Mucosa of descending colon (tissue), 3 donors: ENCODE measurements around the gene TAF4B. TPM values are rescaled to one million over a fixed set of nuclear protein-coding genes. Genes with fewer than 3 reads are reported as not detected.
"Not testable (repeated sequence)": the region's sequence is repeated elsewhere in the genome, so short reads cannot be mapped to it uniquely, and the experiment has no call there.

Source experiments
- ATAC-seq: fragments of 200-7000 bp; cut with Tn5 transposase; one replicate; pipeline ENCODE4 v1.9.1; 2020; ENCODE audit warnings: mild to moderate bottlenecking, moderate library complexity
- DNase-seq, 3 donors: peaks; one replicate each; pipeline ENCODE4 v3.0.0-alpha.2; 2020
- H3K36me3 ChIP-seq: fragments of 200-600 bp; one replicate; pipeline ENCODE4 v1.8.0; 2021; ENCODE audit warnings: low read depth, mild to moderate bottlenecking
- H3K4me1 ChIP-seq: fragments of 200-600 bp; one replicate; pipeline ENCODE4 v1.8.0; 2021; ENCODE audit warnings: low read depth, mild to moderate bottlenecking
- H3K4me3 ChIP-seq: fragments of 200-600 bp; one replicate; pipeline ENCODE4 v1.8.0; 2021; ENCODE audit warnings: mild to moderate bottlenecking
- H3K9me3 ChIP-seq: fragments of 200-600 bp; one replicate; pipeline ENCODE4 v1.8.0; 2021; ENCODE audit warnings: mild to moderate bottlenecking
- CTCF ChIP-seq: fragments of 200-600 bp; IDR thresholded peaks from one replicate; pipeline ENCODE4 v1.8.0; 2022; ENCODE audit warnings: antibody characterized with exemption, mild to moderate bottlenecking
- intact Hi-C, 2 donors: fragments of 100-400 bp; cut with DNase I in 1 of 2; cut with micrococcal nuclease in 1 of 2; formaldehyde crosslinking; loops; one replicate each; pipeline versions ENCODE4 v1.11.0 to v1.11.1; 2022; cut with DNase I, micrococcal nuclease
- total RNA-seq, 3 donors: library from RNA; stranded (reverse); fragmentation: NEBNext Ultra II Directional in 2 of 3; extraction: Animal tissue kit (Norgen Biotek cat#: 25700) in 2 of 3; gene quantifications; one replicate each; pipeline versions ENCODE4 v1.2.1 to v1.2.4, GENCODE V29; 2021 to 2023
- donor health status: DM: no; HTN: no; CAD: no; lungs with moderate emphysema.
- donor health status: DM: no; HTN: no; CAD: no.
- donor health status: DM: no; HTN: yes; CAD: no.

Gene TAF4B
- total RNA-seq, 3 donors from 2014 or later, result 3.4 to 4.1 (median 3.8) TPM

DNA sequence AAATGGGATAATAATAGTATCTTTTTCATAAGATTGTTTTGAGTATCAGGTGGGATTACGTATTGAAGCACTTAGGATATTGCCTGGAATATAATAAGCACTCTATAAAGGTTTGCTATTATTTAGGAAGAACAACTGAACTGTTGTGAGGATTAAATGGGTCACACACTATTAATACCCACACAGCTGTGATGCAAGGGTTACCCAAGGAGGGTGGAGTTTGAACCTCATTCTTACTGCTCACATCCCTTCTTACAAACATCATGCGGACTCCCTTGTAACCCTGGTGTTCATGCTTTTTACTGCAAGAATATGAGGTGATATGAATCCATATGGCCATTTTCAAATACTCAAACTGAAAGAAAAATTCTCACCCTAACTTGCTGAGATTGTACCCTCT is 208.6 kb downstream of the TAF4B start:
- no peak for ATAC-seq
- Histone ChIP-seq H3K4me1 (no peaks in the 10 kb centered on the region), H3K4me3 (no peak overlapping the region), H3K36me3 (no peaks in the 10 kb centered on the region), H3K9me3 (no peaks in the 10 kb centered on the region)
- TF ChIP-seq CTCF, result no peak
- no peak for DNase-seq
- intact Hi-C loops, result no loop called here

DNA sequence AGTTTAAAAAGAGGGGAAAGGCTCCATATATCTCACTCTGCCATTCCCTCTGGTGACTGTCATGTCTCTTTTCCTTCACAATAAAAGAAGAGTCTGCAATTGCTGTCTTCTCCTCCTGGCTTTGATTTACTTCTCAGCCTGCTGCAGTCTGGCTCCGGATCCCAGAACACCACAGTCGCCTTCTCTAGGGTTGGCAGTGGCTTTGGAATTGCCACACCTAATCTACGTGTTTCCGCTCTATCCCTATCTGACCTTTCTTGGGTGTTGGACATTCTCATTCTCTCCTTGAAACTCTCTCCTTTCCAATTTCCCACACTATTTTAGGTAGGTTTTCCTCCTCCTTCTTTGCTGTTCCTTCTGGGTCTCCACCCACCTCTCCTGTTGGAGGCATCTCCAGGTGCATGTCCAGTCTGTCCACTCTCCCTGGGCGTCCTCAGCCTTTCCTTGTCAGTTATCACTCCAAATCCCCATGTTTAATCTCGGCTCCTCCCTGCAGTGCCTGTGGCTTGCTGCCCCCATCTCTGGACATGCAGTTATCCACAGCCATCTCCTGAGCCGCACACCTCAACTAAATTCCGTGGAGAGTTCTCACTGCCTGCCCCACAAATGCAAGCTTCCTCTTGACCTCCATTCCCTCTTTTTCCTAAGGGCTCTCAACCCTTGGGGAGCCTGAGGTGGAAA is 209.3 kb downstream of the TAF4B start:
- no peak overlapping the region for H3K4me3 ChIP-seq
- DNase-seq (no peak), ATAC-seq (no peak)
- H3K36me3 ChIP-seq, result no peaks in the 10 kb centered on the region
- intact Hi-C loops, result no loop called here
- H3K9me3 ChIP-seq, result no peaks in the 10 kb centered on the region
- H3K4me1 ChIP-seq, result no peaks in the 10 kb centered on the region
- TF ChIP-seq CTCF, result no peak

DNA sequence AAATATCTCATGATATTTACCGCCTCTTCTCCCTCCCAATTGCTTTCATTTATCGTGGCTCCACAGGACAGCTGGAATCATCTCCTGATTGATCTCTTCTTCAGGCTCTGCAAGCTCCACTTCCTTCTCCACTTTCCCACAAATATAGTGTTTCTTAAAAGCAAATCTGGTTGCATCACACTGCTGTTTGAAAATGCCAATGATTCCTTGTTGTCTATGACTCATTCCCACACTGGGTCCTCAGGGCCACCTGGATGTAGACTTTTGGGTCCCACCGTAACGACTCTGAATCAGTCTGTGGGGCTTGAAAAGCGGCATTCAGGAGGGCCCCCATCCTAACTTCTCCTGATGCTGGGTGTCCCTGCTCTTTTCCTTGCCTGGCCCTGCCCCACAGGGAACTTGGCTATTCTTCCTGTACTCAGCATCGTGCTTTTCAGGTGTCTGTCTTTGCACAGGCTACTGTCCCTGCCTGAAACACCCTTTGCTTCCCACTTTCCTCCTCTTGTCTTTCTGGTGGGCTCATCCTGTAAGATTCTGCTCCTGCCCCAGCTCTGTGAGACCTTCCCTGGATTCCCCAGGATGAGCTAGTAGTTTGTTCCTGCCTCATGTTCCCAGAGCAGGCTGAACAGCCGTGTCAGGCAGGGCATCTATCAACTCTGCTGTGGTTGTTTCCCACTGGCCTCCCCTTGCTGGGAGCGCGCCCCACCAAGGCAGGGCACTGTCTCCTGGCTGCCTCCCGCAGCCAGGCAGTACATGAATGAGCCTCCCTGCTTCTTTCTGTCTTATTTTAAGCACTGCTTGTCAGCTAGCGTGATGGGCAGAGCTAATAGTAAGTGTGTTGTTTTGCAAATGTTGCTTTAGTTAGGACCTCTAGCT is 210.2 kb downstream of the TAF4B start:
- DNase-seq, result no peak
- TF ChIP-seq CTCF, result no peak
- no peaks in the 10 kb centered on the region for H3K36me3 ChIP-seq
- H3K4me3 ChIP-seq, result no peak overlapping the region
- intact Hi-C loops, result no loop called here
- no peak for ATAC-seq
- no peaks in the 10 kb centered on the region for H3K4me1 ChIP-seq
- no peaks in the 10 kb centered on the region for H3K9me3 ChIP-seq

DNA sequence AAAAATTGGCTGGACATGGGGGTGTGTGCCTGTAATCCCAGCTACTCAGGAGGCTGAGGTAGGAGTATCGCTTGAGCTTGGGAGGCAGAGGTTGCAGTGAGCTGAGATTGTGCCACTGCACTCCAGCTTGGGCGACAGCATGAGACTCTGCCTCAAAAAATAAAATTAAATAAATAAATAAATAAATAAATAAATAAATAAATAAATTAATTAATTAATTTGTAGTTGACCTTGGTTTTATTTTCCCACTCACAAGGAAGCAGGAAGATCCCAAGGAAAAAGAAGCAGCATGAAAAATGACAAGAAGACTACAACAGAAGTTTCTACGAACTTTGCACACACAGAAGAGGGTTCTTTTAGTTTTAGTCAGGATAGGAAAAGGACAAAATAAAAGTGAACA is 211.4 kb downstream of the TAF4B start:
- H3K4me3 ChIP-seq, ATAC-seq, intact Hi-C loops: not testable (repeated sequence)

GRCh38 chr18:26438980-26439379 is 212.7 kb downstream of the TAF4B start:
- ATAC-seq (peak; percentile 40), DNase-seq (no peak)
- Histone ChIP-seq H3K4me1 (no peaks in the 10 kb centered on the region), H3K9me3 (no peaks in the 10 kb centered on the region), H3K36me3 (no peaks in the 10 kb centered on the region), H3K4me3 (no peak overlapping the region)
- intact Hi-C loops, result no loop called here
- TF ChIP-seq CTCF, result no peak

More for the DNA sequence above, 211.4 kb downstream of the TAF4B start:
- not testable (repeated sequence) for H3K9me3 ChIP-seq, H3K36me3 ChIP-seq, H3K4me1 ChIP-seq, DNase-seq

DNA sequence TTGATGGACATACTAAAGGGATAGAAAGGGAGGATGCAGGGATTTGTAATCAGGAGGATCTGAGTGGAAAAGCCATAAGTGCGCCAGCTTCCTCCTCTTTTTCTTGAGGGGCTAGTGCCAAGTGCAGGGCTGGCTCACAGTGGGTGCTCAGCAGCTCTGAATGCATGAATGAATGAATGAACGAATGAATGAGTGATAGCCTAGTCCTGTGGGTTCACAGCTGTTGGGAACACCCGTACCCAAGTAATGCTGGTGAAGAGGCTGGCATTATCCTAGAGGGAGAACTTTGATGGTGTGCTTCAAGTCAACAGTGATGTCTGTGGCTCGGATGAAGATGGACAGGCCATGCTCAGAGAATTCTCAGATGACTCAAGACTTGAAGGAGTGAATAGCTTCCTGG is 213.3 kb downstream of the TAF4B start:
- no peaks in the 10 kb centered on the region for H3K36me3 ChIP-seq
- no peaks in the 10 kb centered on the region for H3K9me3 ChIP-seq
- no peaks in the 10 kb centered on the region for H3K4me1 ChIP-seq
- ATAC-seq (no peak), DNase-seq (no peak)
- H3K4me3 ChIP-seq, result no peak overlapping the region
- TF ChIP-seq CTCF, result no peak
- intact Hi-C loops, result no loop called here
